Peyer's patch (tissue), 4 donors: ENCODE data around the gene IARS2. TPM values are rescaled to one million over a fixed set of nuclear protein-coding genes. Genes with fewer than 3 reads are reported as not detected.

Experiments used
- DNase-seq, 3 donors: peaks; one replicate each; pipeline ENCODE4 v3.0.0-alpha.2; 2017 to 2019
- H3K27ac ChIP-seq, 4 donors: fragments of 200-600 bp; sonication (generic); one replicate each; pipeline ENCODE4 v1.5.1; 2016 to 2019
- H3K27me3 ChIP-seq, 2 donors: fragments of 200-600 bp; sonication (generic); one replicate each; pipeline ENCODE4 v1.5.1; 2019
- H3K36me3 ChIP-seq, 3 donors: fragments of 200-600 bp; sonication (generic); one replicate each; pipeline ENCODE4 v1.5.1; 2016 to 2019
- H3K4me1 ChIP-seq, 4 donors: fragments of 200-600 bp; sonication (generic); one replicate each; pipeline ENCODE4 v1.5.1; 2016 to 2019
- H3K4me3 ChIP-seq, 4 donors: fragments of 200-600 bp; sonication (generic); 1 replicate in 3 of 4; 2 replicates in 1 of 4; pipeline ENCODE4 v1.5.1; 2016 to 2019; ENCODE audit warnings: mild to moderate bottlenecking in 1 of 4
- H3K9me3 ChIP-seq, 4 donors: fragments of 200-600 bp; sonication (generic); one replicate each; pipeline ENCODE4 v1.5.1; 2016 to 2019; ENCODE audit warnings: mild to moderate bottlenecking in 1 of 4
- POLR2A ChIP-seq, 2 donors: fragments of 450-650 bp; IDR thresholded peaks; one replicate each; pipeline ENCODE4 v1.5.1; 2017; ENCODE audit warnings: antibody characterized with exemption in 2 of 2, mild to moderate bottlenecking in 2 of 2, moderate library complexity in 2 of 2
- total RNA-seq, 4 donors: library from RNA; depleted of rRNA; stranded (reverse); fragments of >200 nt; gene quantifications; one replicate each; pipeline ENCODE4 v1.1.0, GENCODE V29; 2016
- TF ChIP-seq, protein P1 (sequence below), 6 experiments: fragments of 450-650 bp in 4 of 6; fragments of 200-600 bp in 2 of 6; sonication (generic) in 1 of 6; IDR thresholded peaks; one replicate each; pipeline ENCODE4 v1.5.1; 2017 to 2019; ENCODE audit warnings: antibody characterized with exemption in 6 of 6, mild to moderate bottlenecking in 3 of 6, moderate library complexity in 1 of 6

The IARS2 gene
- total RNA-seq, 4 donors from 2014 or later: 42.1 to 59.1 (median 52.4) TPM

DNA sequence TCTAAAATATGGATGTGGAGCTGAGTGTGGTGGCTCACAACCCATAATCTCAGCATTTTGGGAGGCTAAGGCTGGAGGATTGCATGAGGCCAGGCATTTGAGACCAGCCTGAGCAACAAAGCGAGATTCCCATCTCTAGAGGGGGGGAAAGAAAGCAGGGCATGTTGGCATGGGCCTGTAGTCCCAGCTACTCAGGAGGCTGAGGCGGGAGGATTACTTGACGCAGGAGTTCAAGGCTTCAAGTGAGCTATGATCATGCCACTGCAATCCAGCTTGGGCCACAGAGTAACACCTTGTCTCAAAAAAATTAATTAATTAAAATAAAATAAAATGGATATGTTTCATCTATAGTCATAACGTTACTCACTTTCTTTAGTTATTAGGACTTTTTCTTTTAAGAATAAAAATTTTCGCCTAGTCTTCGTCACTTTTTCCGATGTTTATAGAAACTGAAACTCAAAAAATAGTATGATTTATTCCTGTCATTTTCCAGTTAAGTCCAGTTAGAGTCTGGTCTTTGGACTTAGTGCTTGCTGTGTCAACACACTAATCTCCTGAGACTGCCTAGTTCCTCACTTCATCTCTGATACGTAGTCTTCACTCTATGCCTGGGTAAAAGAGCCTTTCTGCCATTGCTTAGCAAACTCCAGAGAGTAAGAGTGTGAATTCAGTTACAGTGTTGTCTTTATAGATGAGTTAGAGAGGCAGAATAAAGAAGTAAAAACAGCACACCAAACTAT, 28.0 kb downstream of the IARS2 start:
- TF ChIP-seq POLR2A (IDR thresholded peaks at IDR 0.05): peak; percentile 49 to 67
- TF ChIP-seq, protein P1, sequence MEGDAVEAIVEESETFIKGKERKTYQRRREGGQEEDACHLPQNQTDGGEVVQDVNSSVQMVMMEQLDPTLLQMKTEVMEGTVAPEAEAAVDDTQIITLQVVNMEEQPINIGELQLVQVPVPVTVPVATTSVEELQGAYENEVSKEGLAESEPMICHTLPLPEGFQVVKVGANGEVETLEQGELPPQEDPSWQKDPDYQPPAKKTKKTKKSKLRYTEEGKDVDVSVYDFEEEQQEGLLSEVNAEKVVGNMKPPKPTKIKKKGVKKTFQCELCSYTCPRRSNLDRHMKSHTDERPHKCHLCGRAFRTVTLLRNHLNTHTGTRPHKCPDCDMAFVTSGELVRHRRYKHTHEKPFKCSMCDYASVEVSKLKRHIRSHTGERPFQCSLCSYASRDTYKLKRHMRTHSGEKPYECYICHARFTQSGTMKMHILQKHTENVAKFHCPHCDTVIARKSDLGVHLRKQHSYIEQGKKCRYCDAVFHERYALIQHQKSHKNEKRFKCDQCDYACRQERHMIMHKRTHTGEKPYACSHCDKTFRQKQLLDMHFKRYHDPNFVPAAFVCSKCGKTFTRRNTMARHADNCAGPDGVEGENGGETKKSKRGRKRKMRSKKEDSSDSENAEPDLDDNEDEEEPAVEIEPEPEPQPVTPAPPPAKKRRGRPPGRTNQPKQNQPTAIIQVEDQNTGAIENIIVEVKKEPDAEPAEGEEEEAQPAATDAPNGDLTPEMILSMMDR (IDR thresholded peaks at IDR 0.05): no peak
- peaks cover 0 to 7% (median 0%) of the 10 kb centered on the region in 4 donors for H3K4me1 ChIP-seq
- peaks cover 0 to 9% (median 0%) of the 10 kb centered on the region in 3 donors for H3K36me3 ChIP-seq
- H3K4me3 ChIP-seq: peak overlapping the region in 2 of 4 donors; percentile 10 to 31
- no peak for DNase-seq
- peak overlapping the region in 3 of 4 donors; percentile 71 to 89 (median 88) for H3K27ac ChIP-seq
- no peaks in the 10 kb centered on the region for H3K9me3 ChIP-seq
- H3K27me3 ChIP-seq: no peaks in the 10 kb centered on the region

DNA sequence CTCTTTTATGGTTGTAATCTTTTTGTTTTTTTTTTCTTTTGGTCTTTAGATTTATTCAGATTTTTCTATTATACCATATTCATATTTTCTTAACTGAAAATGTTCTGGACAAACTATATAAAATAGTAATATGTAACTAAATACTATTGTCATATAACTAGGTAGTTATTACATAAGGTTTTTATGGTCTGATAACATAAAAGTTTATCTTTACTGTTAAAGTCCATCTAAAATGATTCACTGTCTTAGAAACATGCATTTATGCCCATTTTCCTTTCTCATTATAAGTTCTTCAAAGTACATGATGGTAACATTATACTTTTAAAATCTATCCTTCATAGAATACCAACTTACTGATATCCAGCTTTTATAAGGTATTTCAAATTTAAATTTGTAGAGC, 29.1 kb downstream of the IARS2 start:
- peak overlapping the region in 3 of 4 donors; percentile 1 to 89 (median 88) for H3K27ac ChIP-seq
- peak overlapping the region in 1 of 4 donors; percentile 31 for H3K4me3 ChIP-seq
- H3K4me1 ChIP-seq: peaks cover 0 to 7% (median 0%) of the 10 kb centered on the region in 4 donors

DNA sequence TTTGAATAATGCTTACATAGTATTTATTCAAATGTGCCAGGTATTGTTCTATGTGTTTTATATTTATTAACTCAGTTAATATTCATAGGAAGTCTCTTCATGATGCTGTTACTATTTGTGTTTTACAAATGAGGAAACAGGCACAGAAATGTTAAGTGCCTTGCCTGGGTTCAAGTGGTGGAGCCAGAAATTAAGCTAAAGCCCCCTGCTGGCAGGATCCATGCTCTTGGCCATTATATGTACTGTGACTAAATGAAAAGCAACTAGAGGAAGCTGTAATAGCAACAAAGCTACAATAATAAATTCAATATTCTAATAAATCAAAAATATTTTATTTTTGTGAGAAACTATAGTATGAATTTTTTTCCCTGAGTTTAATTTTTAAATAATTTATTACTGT, 30.0 kb downstream of the IARS2 start:
- Histone ChIP-seq H3K9me3 (no peaks in the 10 kb centered on the region), H3K27me3 (no peaks in the 10 kb centered on the region), H3K4me1 (peaks cover 0 to 7% (median 0%) of the 10 kb centered on the region in 4 donors), H3K27ac (peak overlapping the region in 2 of 4 donors; percentile 58 to 89), H3K4me3 (no peak overlapping the region), H3K36me3 (peaks cover 0 to 22% (median 0%) of the 10 kb centered on the region in 3 donors)
- no peak for TF ChIP-seq POLR2A (IDR thresholded peaks at IDR 0.05)
- TF ChIP-seq, protein P1 (IDR thresholded peaks at IDR 0.05): peak in 4 of 6 experiments; percentile 5 to 54 (median 36)
- DNase-seq: no peak

More for the DNA sequence above, 29.1 kb downstream of the IARS2 start:
- H3K36me3 ChIP-seq: peaks cover 0 to 13% (median 0%) of the 10 kb centered on the region in 3 donors
- H3K27me3 ChIP-seq: no peaks in the 10 kb centered on the region
- no peak for DNase-seq
- no peak for TF ChIP-seq POLR2A (IDR thresholded peaks at IDR 0.05)
- TF ChIP-seq, protein P1 (IDR thresholded peaks at IDR 0.05): no peak
- no peaks in the 10 kb centered on the region for H3K9me3 ChIP-seq

DNA sequence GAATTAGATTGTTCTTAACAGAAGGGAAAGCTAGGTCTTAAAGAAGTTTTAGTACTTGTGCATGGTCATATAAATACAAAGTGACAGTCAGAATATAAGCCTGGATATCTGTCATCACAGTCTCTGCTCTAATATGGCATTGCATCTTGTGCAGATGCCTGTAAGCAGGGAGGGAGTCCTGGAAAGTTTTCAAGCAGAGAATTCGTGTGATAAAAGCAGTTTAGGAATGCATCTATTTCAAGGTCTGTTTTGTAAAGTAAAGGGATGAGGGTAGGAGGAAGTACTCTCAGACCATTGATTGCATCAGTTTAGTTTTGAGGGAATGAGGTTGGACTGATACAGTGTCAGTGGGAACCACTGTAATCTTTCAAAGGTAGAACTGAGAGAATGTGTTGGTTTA, 30.6 kb downstream of the IARS2 start:
- Histone ChIP-seq H3K4me1 (peaks cover 0 to 7% (median 0%) of the 10 kb centered on the region in 4 donors), H3K27ac (peak overlapping the region in 2 of 4 donors; percentile 54 to 89), H3K36me3 (peaks cover 0 to 27% (median 0%) of the 10 kb centered on the region in 3 donors), H3K9me3 (no peaks in the 10 kb centered on the region), H3K4me3 (no peak overlapping the region), H3K27me3 (no peaks in the 10 kb centered on the region)
- no peak for DNase-seq
- TF ChIP-seq, protein P1 (IDR thresholded peaks at IDR 0.05): no peak
- TF ChIP-seq POLR2A (IDR thresholded peaks at IDR 0.05): no peak

DNA sequence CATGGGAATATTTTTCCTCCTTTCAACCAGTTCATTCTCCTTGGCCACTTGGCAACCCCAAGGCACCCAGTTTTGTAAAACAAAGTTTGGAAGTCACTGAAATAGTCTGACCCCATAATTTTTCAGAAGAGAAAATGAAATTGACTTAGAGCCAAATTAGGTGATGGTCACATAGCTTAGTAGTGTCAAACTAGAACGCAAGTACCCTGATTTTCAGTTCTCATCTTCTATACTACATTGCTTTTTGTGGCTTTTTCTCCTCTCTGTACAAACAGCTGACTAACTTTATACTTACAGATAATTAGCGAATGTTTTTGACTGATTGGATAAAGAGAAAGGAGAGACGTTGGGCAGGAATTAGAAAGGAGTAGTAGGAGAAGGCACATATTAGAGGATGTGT, 33.1 kb downstream of the IARS2 start:
- Histone ChIP-seq H3K36me3 (peaks cover 0 to 32% (median 0%) of the 10 kb centered on the region in 3 donors), H3K9me3 (no peaks in the 10 kb centered on the region), H3K27ac (no peak overlapping the region), H3K27me3 (no peaks in the 10 kb centered on the region), H3K4me1 (peaks cover 0 to 7% (median 0%) of the 10 kb centered on the region in 4 donors), H3K4me3 (no peak overlapping the region)
- TF ChIP-seq POLR2A (IDR thresholded peaks at IDR 0.05): no peak
- TF ChIP-seq, protein P1 (IDR thresholded peaks at IDR 0.05): no peak
- no peak for DNase-seq
